OCI-LY7 (cell line): ENCODE data around the gene VSIG4. TPM values are rescaled to one million over a fixed set of nuclear protein-coding genes. Genes with fewer than 3 reads are reported as not detected.
A peak's percentile ranks its signal among the peaks of the same experiment; 100 is the strongest.

ENCODE experiments used
- BruUV-seq: library from RNA; stranded (reverse); fragments of 400-500 nt; replicated peaks from 2 replicates; lab custom pipeline; 2021; lab: Mats Ljungman, UMichigan
- CTCF ChIA-PET: fragments of 300-600 bp; sonication (Branson Sonifier 250); formaldehyde crosslinking; loops from one replicate; lab custom pipeline; 2022; ENCODE audit warnings: antibody characterized with exemption; ENCODE audit not compliant: unreplicated experiment; lab: Charles Lee
- POLR2A ChIA-PET: fragments of 300-600 bp; sonication (Branson Sonifier 250); formaldehyde crosslinking; loops from one replicate; lab custom pipeline; 2022; ENCODE audit warnings: antibody characterized with exemption; lab: Charles Lee
- DNase-seq: peaks from one replicate; pipeline ENCODE4 v3.0.0-alpha.2; 2015; ENCODE audit warnings: low spot score
- H2AFZ ChIP-seq: fragments of 200-600 bp; sonication (generic), shearing (Covaris generic); 2 replicates; pipeline ENCODE4 v1.6.1; 2014; ENCODE audit warnings: mild to moderate bottlenecking, antibody characterized with exemption, low read length, moderate library complexity
- H3K27ac ChIP-seq: fragments of 200-600 bp; sonication (generic); 2 replicates; pipeline ENCODE4 v1.5.1; 2014; ENCODE audit warnings: mixed run types, low read depth, mild to moderate bottlenecking, moderate library complexity, low read length, inconsistent platforms; ENCODE audit not compliant: poor library complexity, severe bottlenecking
- H3K36me3 ChIP-seq: fragments of 200-600 bp; sonication (generic); 2 replicates; pipeline ENCODE4 v1.6.1; 2014; ENCODE audit warnings: mild to moderate bottlenecking, antibody characterized with exemption, low read length, moderate library complexity, mixed read lengths; ENCODE audit not compliant: insufficient read depth
- H3K4me1 ChIP-seq: fragments of 200-600 bp; sonication (generic); 2 replicates; pipeline ENCODE4 v1.5.1; 2014; ENCODE audit warnings: mild to moderate bottlenecking, low read length; ENCODE audit not compliant: insufficient read depth, poor library complexity, severe bottlenecking
- H3K4me2 ChIP-seq: fragments of 200-600 bp; sonication (generic); 2 replicates; pipeline ENCODE4 v1.6.1; 2014; ENCODE audit warnings: mild to moderate bottlenecking, low read length
- H3K4me3 ChIP-seq: fragments of 200-600 bp; sonication (generic); 2 replicates; pipeline ENCODE4 v1.5.1; 2014; ENCODE audit warnings: mild to moderate bottlenecking, low read depth, low read length; ENCODE audit not compliant: poor library complexity, severe bottlenecking
- H3K79me2 ChIP-seq: fragments of 200-600 bp; sonication (generic); 2 replicates; pipeline ENCODE4 v1.6.1; 2016; ENCODE audit warnings: low read depth, mild to moderate bottlenecking, low read length, moderate library complexity, mixed read lengths; ENCODE audit not compliant: insufficient read depth
- H3K9me2 ChIP-seq: fragments of 200-600 bp; sonication (generic); 2 replicates; pipeline ENCODE4 v1.6.1; 2016; ENCODE audit warnings: mild to moderate bottlenecking, low read length, mixed read lengths; ENCODE audit not compliant: insufficient read depth
- H3K9me3 ChIP-seq: fragments of 200-600 bp; sonication (generic); 2 replicates; pipeline ENCODE4 v1.6.1; 2014; ENCODE audit warnings: mild to moderate bottlenecking, mixed run types, low read length, mixed read lengths
- H4K20me1 ChIP-seq: fragments of 200-600 bp; sonication (generic); 2 replicates; pipeline ENCODE4 v1.6.1; 2014; ENCODE audit warnings: mild to moderate bottlenecking, antibody characterized with exemption, low read length, moderate library complexity, mixed read lengths; ENCODE audit not compliant: insufficient read depth
- EZH2phosphoT487 ChIP-seq: fragments of 200-600 bp; sonication (generic); IDR thresholded peaks from 2 replicates; pipeline ENCODE4 v1.6.1; 2018; ENCODE audit warnings: low read depth, borderline replicate concordance, mild to moderate bottlenecking, mixed run types, antibody characterized with exemption, low read length, moderate library complexity, mixed read lengths
- intact Hi-C: fragments of 100-400 bp; cut with micrococcal nuclease; formaldehyde crosslinking; loops from one replicate; pipeline ENCODE4 v1.10.0; 2022; ENCODE audit not compliant: unreplicated experiment
- total RNA-seq, 2 experiments: library from RNA; depleted of rRNA in 1 of 2; stranded (reverse); fragments of >200 nt in 1 of 2; shearing (Covaris generic) in 1 of 2; gene quantifications; 2 replicates each; pipeline ENCODE4 v1.2.3, GENCODE V29; 2014 to 2022
- TF ChIP-seq, protein P1 (sequence below): fragments of 200-600 bp; sonication (generic); conservative IDR thresholded peaks from 2 replicates; pipeline ENCODE4 v1.5.1; 2014; ENCODE audit warnings: mild to moderate bottlenecking, antibody characterized with exemption, low read length, moderate library complexity, mixed read lengths

The VSIG4 gene
- total RNA-seq, 2 experiments from 2014 or later: not detected

DNA sequence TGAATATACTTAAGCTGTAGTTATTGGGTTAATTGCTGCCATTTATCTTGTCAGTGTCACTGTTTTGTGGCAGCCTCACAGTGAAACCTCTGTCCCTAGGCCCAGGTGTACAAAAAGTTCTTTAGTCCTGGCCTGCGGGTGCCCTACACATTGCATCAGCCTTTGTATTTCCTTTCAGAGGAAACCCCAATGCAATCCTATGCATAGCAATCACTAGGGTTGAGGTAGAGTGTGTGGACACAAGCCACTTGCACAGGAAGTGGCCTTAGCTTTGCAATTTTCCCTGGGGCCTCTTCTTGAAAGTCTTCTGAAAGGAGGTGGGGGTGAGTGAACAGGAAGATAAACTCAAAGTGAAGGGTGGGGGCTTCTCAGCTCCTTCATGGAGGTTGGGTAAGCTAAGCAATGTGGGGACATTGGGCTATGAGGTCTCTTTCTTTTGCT is 27.8 kb downstream of the VSIG4 start:
- Histone ChIP-seq H3K36me3 (no peaks in the 10 kb centered on the region), H2AFZ (peak overlapping the region; percentile 88), H3K27ac (peak overlapping the region; percentile 86), H3K79me2 (no peaks in the 10 kb centered on the region), H3K4me2 (peak overlapping the region; percentile 74), H3K4me3 (peak overlapping the region; percentile 19), H3K4me1 (peaks cover 71% of the 10 kb centered on the region), H3K9me2 (no peaks in the 10 kb centered on the region), H3K9me3 (no peaks in the 10 kb centered on the region), H4K20me1 (no peaks in the 10 kb centered on the region)
- no peak for TF ChIP-seq EZH2phosphoT487
- TF ChIP-seq, protein P1, sequence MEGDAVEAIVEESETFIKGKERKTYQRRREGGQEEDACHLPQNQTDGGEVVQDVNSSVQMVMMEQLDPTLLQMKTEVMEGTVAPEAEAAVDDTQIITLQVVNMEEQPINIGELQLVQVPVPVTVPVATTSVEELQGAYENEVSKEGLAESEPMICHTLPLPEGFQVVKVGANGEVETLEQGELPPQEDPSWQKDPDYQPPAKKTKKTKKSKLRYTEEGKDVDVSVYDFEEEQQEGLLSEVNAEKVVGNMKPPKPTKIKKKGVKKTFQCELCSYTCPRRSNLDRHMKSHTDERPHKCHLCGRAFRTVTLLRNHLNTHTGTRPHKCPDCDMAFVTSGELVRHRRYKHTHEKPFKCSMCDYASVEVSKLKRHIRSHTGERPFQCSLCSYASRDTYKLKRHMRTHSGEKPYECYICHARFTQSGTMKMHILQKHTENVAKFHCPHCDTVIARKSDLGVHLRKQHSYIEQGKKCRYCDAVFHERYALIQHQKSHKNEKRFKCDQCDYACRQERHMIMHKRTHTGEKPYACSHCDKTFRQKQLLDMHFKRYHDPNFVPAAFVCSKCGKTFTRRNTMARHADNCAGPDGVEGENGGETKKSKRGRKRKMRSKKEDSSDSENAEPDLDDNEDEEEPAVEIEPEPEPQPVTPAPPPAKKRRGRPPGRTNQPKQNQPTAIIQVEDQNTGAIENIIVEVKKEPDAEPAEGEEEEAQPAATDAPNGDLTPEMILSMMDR: no peak
- intact Hi-C loops: loop anchor here (2.0 to 10.0 kb wide), 4 partner anchors 35 to 1723 kb away; no protein-coding TSS in a partner anchor
- no TSS peak for BruUV-seq
- peak; percentile 87 for DNase-seq
- CTCF ChIA-PET: no interaction called here
- POLR2A ChIA-PET: interaction anchor here (0.8 to 1.3 kb wide), 5 partner anchors 8 to 34 kb away, joined by 3 to 7 read pairs (median 4); no protein-coding TSS in a partner anchor

GRCh38 chrX:66009231-66009845 is 30.5 kb downstream of the VSIG4 start:
- no peak for DNase-seq
- TF ChIP-seq EZH2phosphoT487: no peak
- TF ChIP-seq, protein P1: no peak
- no peak overlapping the region for H2AFZ ChIP-seq
- H3K9me2 ChIP-seq: no peaks in the 10 kb centered on the region
- CTCF ChIA-PET: no interaction called here
- no peaks in the 10 kb centered on the region for H4K20me1 ChIP-seq
- BruUV-seq: no TSS peak
- no peak overlapping the region for H3K4me2 ChIP-seq
- no peaks in the 10 kb centered on the region for H3K79me2 ChIP-seq
- H3K9me3 ChIP-seq: no peaks in the 10 kb centered on the region
- intact Hi-C loops: no loop called here
- no peaks in the 10 kb centered on the region for H3K36me3 ChIP-seq
- H3K4me3 ChIP-seq: no peak overlapping the region
- H3K27ac ChIP-seq: no peak overlapping the region
- POLR2A ChIA-PET: interaction anchor here (1.4 kb wide), 1 partner anchor 9 kb away, joined by 3 read pairs; no protein-coding TSS in a partner anchor
- H3K4me1 ChIP-seq: peaks cover 67% of the 10 kb centered on the region

GRCh38 chrX:66008328-66008970 is 31.4 kb downstream of the VSIG4 start:
- intact Hi-C loops: no loop called here

More at GRCh38 chrX:66008328-66008970, 31.4 kb downstream of the VSIG4 start:
- Histone ChIP-seq H4K20me1 (no peaks in the 10 kb centered on the region), H2AFZ (no peak overlapping the region), H3K79me2 (no peaks in the 10 kb centered on the region), H3K27ac (no peak overlapping the region), H3K9me3 (no peaks in the 10 kb centered on the region), H3K4me3 (no peak overlapping the region), H3K36me3 (no peaks in the 10 kb centered on the region), H3K4me2 (no peak overlapping the region), H3K9me2 (no peaks in the 10 kb centered on the region), H3K4me1 (peaks cover 58% of the 10 kb centered on the region)
- POLR2A ChIA-PET: interaction anchor here (0.8 kb wide), 1 partner anchor 38 kb away, joined by 3 read pairs; no protein-coding TSS in a partner anchor
- TF ChIP-seq EZH2phosphoT487: no peak
- TF ChIP-seq, protein P1: no peak
- no TSS peak for BruUV-seq
- no peak for DNase-seq
- CTCF ChIA-PET: no interaction called here
